GM23338 (cell line): ENCODE results near the gene HYAL2.

Experiments
- CTCF ChIP-seq, 2 experiments: fragments of 200-600 bp in 1 of 2; sonication (generic) in 1 of 2; conservative IDR thresholded peaks; 2 replicates each; pipeline versions ENCODE4 v1.5.1 to v1.6.1; 2016 to 2017; ENCODE audit warnings: antibody characterized with exemption in 2 of 2, low read depth in 2 of 2, mild to moderate bottlenecking in 2 of 2, moderate library complexity in 1 of 2
- EZH2 ChIP-seq: fragments of 200-600 bp; sonication (generic); IDR thresholded peaks from one replicate; pipeline ENCODE4 v1.8.0; 2017; ENCODE audit warnings: antibody characterized with exemption, mild to moderate bottlenecking, low read depth; ENCODE audit not compliant: unreplicated experiment
- JUNB ChIP-seq: IDR thresholded peaks from one replicate; pipeline ENCODE4 v1.6.1; 2016; ENCODE audit warnings: antibody characterized with exemption; ENCODE audit not compliant: unreplicated experiment
- POLR2AphosphoS5 ChIP-seq: IDR thresholded peaks from 2 replicates; pipeline ENCODE4 v1.6.1; 2016; ENCODE audit warnings: antibody characterized with exemption, low read depth

GRCh38 chr3:50297384-50297775, 25.2 kb downstream of the HYAL2 start:
- TF ChIP-seq CTCF (conservative IDR thresholded peaks at IDR 0.05; ENCODE audit: low read depth in 2 of 2) (no peak), EZH2 (no peak), POLR2AphosphoS5 (no peak), JUNB (no peak)
